B cell (primary cell): ENCODE results near the gene CD274. TPM values are rescaled to one million over a fixed set of nuclear protein-coding genes. Genes with fewer than 3 reads are reported as not detected.
"Not testable (repeated sequence)": the region's sequence is repeated elsewhere in the genome, so short reads cannot be mapped to it uniquely, and the experiment has no call there.

Experiments
- ATAC-seq: fragments of 200-7000 bp; cut with Tn5 transposase; one replicate; pipeline ENCODE4 v1.10.0; 2021; ENCODE audit warnings: low read depth, mild to moderate bottlenecking, moderate number of reproducible peaks, moderate library complexity
- CTCF ChIA-PET: fragments of 350-600 bp; sonication (Branson Sonifier 250); formaldehyde crosslinking; loops from one replicate; lab custom pipeline; 2021; ENCODE audit warnings: antibody characterized with exemption, inconsistent platforms; lab: Charles Lee
- POLR2A ChIA-PET: fragments of 350-600 bp; sonication (Branson Sonifier 250); formaldehyde crosslinking; loops from one replicate; lab custom pipeline; 2021; ENCODE audit warnings: antibody characterized with exemption; lab: Charles Lee
- DNase-seq: peaks from one replicate; pipeline ENCODE4 v3.0.0; 2013
- H2AFZ ChIP-seq: 2 replicates; pipeline ENCODE4 v1.6.1; 2012; ENCODE audit warnings: mild to moderate bottlenecking, low read depth, low read length; ENCODE audit not compliant: insufficient read depth, poor library complexity, severe bottlenecking
- H3K27ac ChIP-seq, 2 donors: 1 replicate in 1 of 2; 2 replicates in 1 of 2; pipeline ENCODE4 v1.5.1; 2012 to 2013; ENCODE audit warnings: low read length in 2 of 2, mild to moderate bottlenecking in 2 of 2, moderate library complexity in 1 of 2
- H3K27me3 ChIP-seq, 4 experiments: fragments of 200-600 bp in 1 of 4; sonication (generic) in 1 of 4; replicated peaks in 1 of 4; 1 replicate in 2 of 4; 2 replicates in 2 of 4; pipeline versions ENCODE4 v1.6.1 to v1.7.0; 2013 to 2016; ENCODE audit warnings: low read length in 3 of 4, mild to moderate bottlenecking in 2 of 4, mixed read lengths in 1 of 4, moderate library complexity in 1 of 4; ENCODE audit not compliant: insufficient read depth in 4 of 4, control insufficient read depth in 3 of 4; ENCODE audit errors: control extremely low read depth in 1 of 4
- H3K36me3 ChIP-seq, 2 experiments: replicated peaks in 1 of 2; 1 replicate in 1 of 2; 2 replicates in 1 of 2; pipeline versions ENCODE4 v1.6.1 to v1.7.1; 2013; ENCODE audit warnings: low read length in 1 of 2; ENCODE audit not compliant: insufficient read depth in 2 of 2, control insufficient read depth in 1 of 2; ENCODE audit errors: control extremely low read depth in 1 of 2, extremely low read depth in 1 of 2
- H3K4me1 ChIP-seq, 2 donors: fragments of 200-600 bp in 1 of 2; sonication (generic) in 1 of 2; 1 replicate in 1 of 2; 2 replicates in 1 of 2; pipeline versions ENCODE4 v1.5.1 to v1.6.1; 2013 to 2017; ENCODE audit warnings: low read length in 2 of 2; ENCODE audit not compliant: control insufficient read depth in 2 of 2, insufficient read depth in 2 of 2
- H3K4me2 ChIP-seq: replicated peaks from 2 replicates; pipeline ENCODE3; 2012; ENCODE audit warnings: mild to moderate bottlenecking, low read depth, low read length; ENCODE audit not compliant: poor library complexity, severe bottlenecking
- H3K4me3 ChIP-seq, 5 experiments: fragments of 200-600 bp in 1 of 5; sonication (generic) in 1 of 5; 1 replicate in 3 of 5; 2 replicates in 2 of 5; pipeline versions ENCODE4 v1.5.1 to v1.7.0; 2011 to 2016; ENCODE audit warnings: low read length in 4 of 5, mild to moderate bottlenecking in 4 of 5, low read depth in 2 of 5, control low read depth in 1 of 5, moderate library complexity in 1 of 5; ENCODE audit not compliant: insufficient read depth in 1 of 5; ENCODE audit errors: control extremely low read depth in 1 of 5, extremely low read depth in 1 of 5
- H3K79me2 ChIP-seq: fragments of 200-600 bp; sonication (generic); one replicate; pipeline ENCODE4 v1.6.0; 2016; ENCODE audit warnings: low read length; ENCODE audit not compliant: control insufficient read depth, insufficient read depth
- H3K9ac ChIP-seq: fragments of 200-600 bp; sonication (generic); 2 replicates; pipeline ENCODE4 v1.6.1; 2017; ENCODE audit warnings: mild to moderate bottlenecking, low read length, moderate library complexity
- H3K9me3 ChIP-seq, 3 donors: one replicate each; pipeline versions ENCODE4 v1.6.1 to v1.7.1; 2013; ENCODE audit warnings: low read length in 2 of 3; ENCODE audit not compliant: control insufficient read depth in 2 of 3, insufficient read depth in 1 of 3; ENCODE audit errors: control extremely low read depth in 1 of 3
- H4K20me1 ChIP-seq: 2 replicates; pipeline ENCODE4 v1.6.0; 2012; ENCODE audit warnings: mild to moderate bottlenecking, low read length; ENCODE audit not compliant: insufficient read depth, control insufficient read depth, poor library complexity, severe bottlenecking
- H3K27ac Mint-ChIP-seq: one replicate; pipeline ENCODE4 v1.8.0; 2021; ENCODE audit warnings: mixed read lengths
- H3K27me3 Mint-ChIP-seq: one replicate; pipeline ENCODE4 v1.8.0; 2021; ENCODE audit warnings: mixed read lengths
- H3K4me1 Mint-ChIP-seq: one replicate; pipeline ENCODE4 v1.8.0; 2021; ENCODE audit warnings: mixed read lengths
- H3K4me3 Mint-ChIP-seq: one replicate; pipeline ENCODE4 v1.8.0; 2021; ENCODE audit warnings: mixed read lengths
- H3K9me3 Mint-ChIP-seq: one replicate; pipeline ENCODE4 v1.8.0; 2022; ENCODE audit warnings: mixed read lengths; ENCODE audit not compliant: insufficient read depth
- CTCF ChIP-seq: fragments of 200-600 bp; IDR thresholded peaks from one replicate; pipeline ENCODE4 v1.8.0; 2022; ENCODE audit warnings: antibody characterized with exemption, mild to moderate bottlenecking
- EZH2 ChIP-seq: IDR thresholded peaks from 2 replicates; pipeline ENCODE4 v1.6.1; 2012; ENCODE audit warnings: borderline replicate concordance, low read depth, mild to moderate bottlenecking, moderate library complexity, low read length; ENCODE audit not compliant: insufficient read depth, poor library complexity, severe bottlenecking
- WGBS: methylation state at CpG from one replicate; pipeline ENCODE4 v1.1.5; 2013; ENCODE audit warnings: missing lambda C conversion rate; ENCODE audit not compliant: insufficient coverage; 5-methylcytosine and 5-hydroxymethylcytosine counted together
- intact Hi-C: fragments of 100-400 bp; cut with micrococcal nuclease; formaldehyde crosslinking; loops from one replicate; pipeline ENCODE4 v1.10.0; 2022
- polyA plus RNA-seq: library from polyadenylated mRNA; depleted of rRNA; stranded (reverse); fragments of >200 nt; gene quantifications from 2 replicates; pipeline ENCODE4 v1.2.3, GENCODE V29; 2012
- total RNA-seq, 2 donors: library from RNA; stranded (reverse); fragments of 120-200 nt in 1 of 2; gene quantifications; 1 replicate in 1 of 2; 2 replicates in 1 of 2; pipeline versions ENCODE4 v1.2.3 to v1.2.4, GENCODE V29; 2013 to 2022

Gene CD274
- total and polyA plus RNA-seq, 2 donors (not counting 1 experiment from before 2014, with no cell fraction given), result 1.4 to 7.0 TPM

GRCh38 chr9:5494765-5495164, 44.4 kb downstream of the CD274 start:
- H4K20me1 ChIP-seq, H3K27me3 ChIP-seq, H3K27ac Mint-ChIP-seq, H2AFZ ChIP-seq, H3K36me3 ChIP-seq, H3K27ac ChIP-seq, H3K27me3 Mint-ChIP-seq, H3K4me2 ChIP-seq, H3K4me3 ChIP-seq, ATAC-seq, H3K4me3 Mint-ChIP-seq, H3K9ac ChIP-seq, DNase-seq, H3K9me3 ChIP-seq, H3K79me2 ChIP-seq, H3K9me3 Mint-ChIP-seq: not testable (repeated sequence)
- POLR2A ChIA-PET, result interaction anchor here (0.6 kb wide), 1 partner anchor 90 kb away, joined by 3 read pairs; no protein-coding TSS in a partner anchor
- WGBS, result no CpG with 5 or more reads among the region's 3 CpGs
- H3K4me1 Mint-ChIP-seq, result peaks cover 18% of the 10 kb centered on the region
- intact Hi-C loops, result loop anchor here (5.0 kb wide), 1 partner anchor 38 kb away; no protein-coding TSS in a partner anchor
- peaks cover 9 to 12% of the 10 kb centered on the region in 2 donors for H3K4me1 ChIP-seq
- CTCF ChIA-PET, result interaction anchor here (0.8 kb wide), 1 partner anchor 45 kb away, joined by 4 read pairs; the partner anchor contains the start of gene CD274

- Histone ChIP-seq H3K9me3 (peaks cover 0 to 6% (median 3%) of the 10 kb centered on the region in 3 donors), H3K4me2 (no peak overlapping the region), H4K20me1 (no peaks in the 10 kb centered on the region), H3K36me3 (no peaks in the 10 kb centered on the region), H3K4me3 (no peak overlapping the region), H2AFZ (no peak overlapping the region), H3K27ac (no peak overlapping the region), H3K9ac (no peak overlapping the region), H3K4me1 (peaks cover 2 to 3% of the 10 kb centered on the region in 2 donors), H3K79me2 (no peaks in the 10 kb centered on the region), H3K27me3 (peaks cover 0 to 17% (median 5%) of the 10 kb centered on the region in 4 experiments)
- CTCF ChIA-PET, result no interaction called here
- POLR2A ChIA-PET, result no interaction called here
- intact Hi-C loops, result loop anchor here (5.0 kb wide), 1 partner anchor 33 kb away; no protein-coding TSS in a partner anchor
- H3K27me3 Mint-ChIP-seq, result no peaks in the 10 kb centered on the region
- no peak for TF ChIP-seq EZH2
- no peak for TF ChIP-seq CTCF
- DNase-seq, result no peak
- H3K4me3 Mint-ChIP-seq, result no peak overlapping the region
- peaks cover 6% of the 10 kb centered on the region for H3K4me1 Mint-ChIP-seq
- no CpG with 5 or more reads among the region's 1 CpG for WGBS
- no peak for ATAC-seq
- H3K9me3 Mint-ChIP-seq, result peaks cover 2% of the 10 kb centered on the region
- H3K27ac Mint-ChIP-seq, result no peak overlapping the region
Observed at GRCh38 chr9:5499157-5499556, 48.8 kb downstream of the CD274 start.
